Heart right ventricle (tissue), 16 donors: ENCODE data around the gene BEST4. TPM values are rescaled to one million over a fixed set of nuclear protein-coding genes. Genes with fewer than 3 reads are reported as not detected.

Experiments
- ATAC-seq, 8 donors: fragments of 200-7000 bp; cut with Tn5 transposase; one replicate each; pipeline ENCODE4 v1.9.1; 2020; ENCODE audit warnings: mild to moderate bottlenecking in 8 of 8, moderate library complexity in 8 of 8, moderate number of reproducible peaks in 1 of 8
- DNase-seq, 2 donors: peaks; one replicate each; pipeline ENCODE4 v3.0.0-alpha.2; 2020
- H3K27ac ChIP-seq, 10 donors: fragments of 200-600 bp; sonication (generic) in 2 of 10; one replicate each; pipeline versions ENCODE4 v1.5.0 to v1.8.0; 2020 to 2022; ENCODE audit warnings: mild to moderate bottlenecking in 3 of 10
- H3K27me3 ChIP-seq, 7 donors: fragments of 200-600 bp; one replicate each; pipeline ENCODE4 v1.8.0; 2021 to 2022; ENCODE audit warnings: mild to moderate bottlenecking in 2 of 7
- H3K36me3 ChIP-seq, 9 donors: fragments of 200-600 bp; sonication (generic) in 1 of 9; one replicate each; pipeline versions ENCODE4 v1.5.0 to v1.8.0; 2020 to 2022; ENCODE audit warnings: mild to moderate bottlenecking in 2 of 9
- H3K4me1 ChIP-seq, 9 donors: fragments of 200-600 bp; sonication (generic) in 1 of 9; one replicate each; pipeline versions ENCODE4 v1.5.0 to v1.8.0; 2020 to 2022; ENCODE audit warnings: mild to moderate bottlenecking in 4 of 9
- H3K4me3 ChIP-seq, 10 donors: fragments of 200-600 bp; sonication (generic) in 2 of 10; one replicate each; pipeline versions ENCODE4 v1.5.0 to v1.8.0; 2020 to 2022; ENCODE audit warnings: mild to moderate bottlenecking in 7 of 10, moderate library complexity in 2 of 10
- H3K9me3 ChIP-seq, 11 donors: fragments of 200-600 bp in 10 of 11; sonication (generic) in 2 of 11; one replicate each; pipeline versions ENCODE4 v1.5.0 to v1.8.0; 2013 to 2022; ENCODE audit warnings: mild to moderate bottlenecking in 2 of 11, control low read depth in 1 of 11, moderate library complexity in 1 of 11
- WGBS, 2 donors: extraction: QIAGEN DNeasy Blood & Tissue Kit; methylation state at CpG; one replicate each; pipeline ENCODE4 v1.1.7; 2013; ENCODE audit warnings: inconsistent platforms in 1 of 2; 5-methylcytosine and 5-hydroxymethylcytosine counted together
- intact Hi-C, 10 donors: fragments of 100-400 bp; cut with DNase I; formaldehyde crosslinking; loops; one replicate each; pipeline versions ENCODE4 v1.11.1 to v1.14.2; 2022
- polyA plus RNA-seq, 2 donors: library from polyadenylated mRNA; stranded (reverse); fragments of 200-250 nt; gene quantifications; one replicate each; pipeline ENCODE4 v1.2.3, GENCODE V29; 2013
- total RNA-seq, 10 donors: library from RNA; stranded (reverse); fragmentation: NEBNext Ultra II Directional in 3 of 10; extraction: Animal tissue kit (Norgen Biotek cat#: 25700) in 3 of 10; gene quantifications; one replicate each; pipeline versions ENCODE4 v1.2.1 to v1.2.4, GENCODE V29; 2021 to 2023
- TF ChIP-seq, protein P1 (sequence below), 9 donors: fragments of 200-600 bp; sonication (generic) in 2 of 9; IDR thresholded peaks; one replicate each; pipeline versions ENCODE4 v1.5.0 to v1.8.0; 2021 to 2022; ENCODE audit warnings: antibody characterized with exemption in 9 of 9, mild to moderate bottlenecking in 5 of 9, moderate library complexity in 1 of 9
- donor health status: Arrhythmogenic right ventricular cardiomyopathy.
- donor health status: ischemic (EF 13 %, LVEDD 7.1; RV severe dilation, severe dysfunction).
- donor health status: healthy with polysubstance abuse.
- donor health status: DM: no; HTN: yes; CAD: no.
- donor health status: DM: no; HTN: no; CAD: no.
- donor health status: ischemic (EF 25% LVEDD 6.9; RV normal size, moderate dysfunction).
- donor health status: ischemic (EF 25% LVEDD 5.7; RV mildly dilated, moderate dysfunction).
- donor health status: healthy.
- donor health status: DM: yes; HTN: yes; CAD: no.
- donor health status: Ischemic cardiomyopathy.
- donor health status: ischemic (EF 35%, LVEDD 5.7; RV mildly dilated, moderate dysfunction).
- donor health status: nonischemic (EF 11% LVEDD 7.7; RV severe dilation, severe dysfunction).
- donor health status: DM: yes; HTN: yes; CAD: no.
- donor health status: PGD.
- donor health status: ischemic (EF 29% LVEDD 5.4; RV normal size, mild dysfunction).
- donor health status: nonischemic (EF 23%, LVEDD 6.1; RV moderate dilation, normal function).

BEST4 gene
- total and polyA plus RNA-seq, 12 donors: 0.07 to 0.44 (median 0.16) TPM; not detected in 5

DNA sequence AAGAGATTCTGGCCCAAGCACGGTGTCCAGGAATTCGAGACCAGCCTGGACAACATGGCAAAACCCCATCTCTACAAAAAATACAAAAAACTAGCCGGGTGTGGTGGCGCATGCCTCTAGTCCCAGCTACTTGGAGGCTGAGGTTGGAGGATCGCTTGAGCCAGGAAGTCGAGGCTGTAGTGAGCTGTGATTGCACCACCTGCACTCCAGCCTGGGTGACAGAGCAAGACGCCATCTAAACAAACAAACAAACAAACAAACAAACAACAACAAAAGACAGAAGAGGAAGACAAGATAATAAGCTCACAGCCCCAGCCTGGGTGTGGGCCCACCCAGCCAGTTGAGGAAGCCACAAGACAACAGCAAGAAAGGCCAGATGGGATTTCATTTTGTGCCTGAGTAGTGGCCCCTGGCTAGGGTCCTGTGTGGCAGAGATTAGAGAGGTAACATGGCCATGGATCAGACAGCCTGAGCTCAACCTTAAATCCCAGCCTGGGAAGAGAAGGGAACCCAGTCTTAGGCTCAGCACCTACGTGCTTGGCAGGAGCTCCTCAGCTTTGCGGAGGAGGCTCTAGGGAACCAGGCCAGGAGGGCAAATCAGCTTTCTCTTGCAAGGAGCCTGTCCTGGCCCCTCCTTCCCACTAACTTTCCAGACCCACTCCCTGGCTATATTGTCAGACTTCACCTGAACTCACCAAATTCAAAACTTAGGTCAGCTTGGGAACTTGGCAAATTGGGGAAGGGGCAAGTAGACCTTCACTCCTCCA lies 4.9 kb upstream of the BEST4 start:
- TF ChIP-seq, protein P1, sequence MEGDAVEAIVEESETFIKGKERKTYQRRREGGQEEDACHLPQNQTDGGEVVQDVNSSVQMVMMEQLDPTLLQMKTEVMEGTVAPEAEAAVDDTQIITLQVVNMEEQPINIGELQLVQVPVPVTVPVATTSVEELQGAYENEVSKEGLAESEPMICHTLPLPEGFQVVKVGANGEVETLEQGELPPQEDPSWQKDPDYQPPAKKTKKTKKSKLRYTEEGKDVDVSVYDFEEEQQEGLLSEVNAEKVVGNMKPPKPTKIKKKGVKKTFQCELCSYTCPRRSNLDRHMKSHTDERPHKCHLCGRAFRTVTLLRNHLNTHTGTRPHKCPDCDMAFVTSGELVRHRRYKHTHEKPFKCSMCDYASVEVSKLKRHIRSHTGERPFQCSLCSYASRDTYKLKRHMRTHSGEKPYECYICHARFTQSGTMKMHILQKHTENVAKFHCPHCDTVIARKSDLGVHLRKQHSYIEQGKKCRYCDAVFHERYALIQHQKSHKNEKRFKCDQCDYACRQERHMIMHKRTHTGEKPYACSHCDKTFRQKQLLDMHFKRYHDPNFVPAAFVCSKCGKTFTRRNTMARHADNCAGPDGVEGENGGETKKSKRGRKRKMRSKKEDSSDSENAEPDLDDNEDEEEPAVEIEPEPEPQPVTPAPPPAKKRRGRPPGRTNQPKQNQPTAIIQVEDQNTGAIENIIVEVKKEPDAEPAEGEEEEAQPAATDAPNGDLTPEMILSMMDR (IDR thresholded peaks at IDR 0.05): no peak
- H3K36me3 ChIP-seq: no peaks in the 10 kb centered on the region
- ATAC-seq (peak in 1 of 8 donors; percentile 15), DNase-seq (no peak)
- H3K27ac ChIP-seq: no peak overlapping the region
- no peaks in the 10 kb centered on the region for H3K27me3 ChIP-seq
- no peaks in the 10 kb centered on the region for H3K9me3 ChIP-seq
- WGBS, 2 donors: 93 to 94% methylated on average over 9 of the region's 9 CpGs
- no peaks in the 10 kb centered on the region for H3K4me1 ChIP-seq
- H3K4me3 ChIP-seq: no peak overlapping the region
- intact Hi-C loops: loop anchor here in 7 of 10 donors (5.0 to 10.0 kb wide), 7 partner anchors 39 to 512 kb away; partner anchors contain the start of genes HECTD3 (in 3 of the 7) and UROD (in 3 of the 7)

DNA sequence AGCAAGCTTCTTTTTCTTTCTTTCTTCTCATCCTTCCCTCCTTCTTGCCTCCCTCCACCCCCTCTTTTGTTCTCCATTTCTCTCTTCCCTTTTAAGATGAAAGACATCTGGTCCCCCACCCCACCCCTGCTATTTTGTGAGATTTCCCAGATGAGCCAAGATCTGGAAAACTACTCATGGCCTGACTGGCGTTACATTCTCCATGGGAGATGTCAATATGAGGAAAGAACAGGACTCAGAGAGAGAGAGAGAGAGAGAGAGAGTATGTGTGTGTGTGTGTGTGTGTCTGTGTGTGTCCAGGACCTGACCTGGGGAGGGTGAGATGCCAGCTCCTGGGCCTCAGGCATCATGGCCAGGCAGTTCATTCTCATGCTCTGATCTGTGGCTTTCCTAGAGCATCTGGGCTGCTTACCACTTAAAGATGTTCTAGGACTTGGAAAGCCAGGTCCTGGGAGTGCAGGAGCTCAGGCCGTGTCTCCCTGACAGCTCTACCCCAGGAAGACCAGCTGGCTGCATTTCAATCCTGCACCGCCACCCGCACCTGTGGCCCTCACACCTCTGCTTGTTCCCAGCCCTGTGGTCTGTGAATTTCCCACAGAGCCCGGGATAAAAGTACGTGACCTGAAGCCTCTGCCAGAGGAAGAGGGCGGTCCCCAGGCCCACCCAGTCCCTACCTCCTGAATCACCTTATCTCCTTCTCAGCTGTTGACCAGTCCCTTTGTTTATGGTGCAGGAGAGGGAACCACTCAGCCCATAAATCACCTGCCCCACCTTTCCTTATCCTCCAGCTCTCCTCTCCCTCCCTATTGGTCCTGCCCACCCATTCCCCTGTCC lies 3.2 kb upstream of the BEST4 start:
- Histone ChIP-seq H3K9me3 (no peaks in the 10 kb centered on the region), H3K27ac (no peak overlapping the region), H3K36me3 (no peaks in the 10 kb centered on the region), H3K27me3 (no peaks in the 10 kb centered on the region), H3K4me3 (no peak overlapping the region), H3K4me1 (peaks cover 0 to 6% (median 4%) of the 10 kb centered on the region in 9 donors)
- TF ChIP-seq, protein P1 (IDR thresholded peaks at IDR 0.05): no peak
- DNase-seq (no peak), ATAC-seq (no peak)
- intact Hi-C loops: loop anchor here in 7 of 10 donors (5.0 to 10.0 kb wide), 7 partner anchors 41 to 514 kb away; partner anchors contain the start of genes HECTD3 (in 3 of the 7) and UROD (in 3 of the 7)
- WGBS, 2 donors: 63 to 71% methylated on average over 7 of the region's 7 CpGs

DNA sequence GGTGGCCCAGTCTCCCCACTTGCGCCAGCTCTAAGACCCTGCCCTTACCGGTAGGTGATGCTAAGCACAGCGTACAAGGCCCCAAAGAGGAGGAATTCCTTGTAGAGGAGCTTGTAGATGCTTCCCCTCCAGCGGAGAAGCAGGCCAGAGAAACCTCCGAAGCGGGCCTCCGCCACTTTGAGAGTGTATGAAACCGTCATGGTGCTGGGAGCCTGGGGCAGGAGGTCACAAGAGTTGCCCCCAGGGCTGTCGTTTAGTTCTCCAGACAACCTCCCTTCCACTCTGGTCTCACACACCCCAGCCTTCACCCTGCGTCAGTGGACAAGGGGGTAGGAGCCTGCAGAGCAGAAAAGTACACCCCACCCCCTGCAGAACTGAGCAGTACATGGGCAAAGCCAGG lies 464 bp downstream of the BEST4 start:
- Histone ChIP-seq H3K27me3 (peaks cover 0 to 7% (median 0%) of the 10 kb centered on the region in 7 donors), H3K36me3 (no peaks in the 10 kb centered on the region), H3K9me3 (no peaks in the 10 kb centered on the region), H3K4me3 (no peak overlapping the region), H3K27ac (peak overlapping the region in 1 of 10 donors; percentile 9), H3K4me1 (peaks cover 0 to 34% (median 29%) of the 10 kb centered on the region in 9 donors)
- TF ChIP-seq, protein P1 (IDR thresholded peaks at IDR 0.05): no peak
- DNase-seq (no peak), ATAC-seq (no peak)
- WGBS, 2 donors: 95 to 99% methylated on average over 10 of the region's 10 CpGs
- intact Hi-C loops: loop anchor here in 7 of 10 donors (5.0 to 10.0 kb wide), 6 partner anchors 35 to 517 kb away; no protein-coding TSS in a partner anchor

DNA sequence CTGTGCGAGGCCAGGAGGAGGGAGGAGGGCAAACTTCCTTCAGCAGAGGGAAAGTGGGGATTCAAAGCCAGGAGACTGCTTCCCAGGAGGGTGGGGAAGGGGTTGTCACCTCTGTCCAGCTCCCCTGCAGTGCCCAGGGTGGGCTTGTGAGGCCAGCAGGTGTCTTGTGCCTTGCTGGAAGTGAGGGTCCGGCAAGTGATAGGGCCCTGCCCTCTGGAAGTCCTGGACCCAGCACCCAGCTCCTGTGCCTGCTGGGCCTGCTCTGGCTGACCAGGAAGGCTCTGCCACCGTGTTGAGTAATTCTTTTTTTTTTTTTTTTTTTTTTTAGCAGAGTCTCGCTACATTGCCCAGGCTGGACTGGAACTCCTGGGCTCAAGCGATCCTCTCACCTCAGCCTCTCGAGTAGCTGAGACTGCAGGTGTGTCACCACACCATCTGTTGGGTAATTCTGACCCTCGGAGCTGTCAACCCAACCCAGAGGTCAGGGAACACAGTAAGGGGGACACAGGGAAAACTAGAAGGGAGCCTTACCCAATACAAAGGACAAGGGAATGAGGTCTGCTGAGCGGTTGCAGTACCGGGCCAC lies 1.0 kb downstream of the BEST4 start:
- DNase-seq (no peak), ATAC-seq (peak in 3 of 8 donors; percentile 2 to 27 (median 4))
- TF ChIP-seq, protein P1 (IDR thresholded peaks at IDR 0.05): no peak
- Histone ChIP-seq H3K36me3 (peaks cover 0 to 3% (median 0%) of the 10 kb centered on the region in 9 donors), H3K4me3 (peak overlapping the region in 4 of 10 donors; percentile 54 to 62 (median 56)), H3K9me3 (no peaks in the 10 kb centered on the region), H3K4me1 (peaks cover 0 to 34% (median 29%) of the 10 kb centered on the region in 9 donors), H3K27ac (peak overlapping the region in 9 of 10 donors; percentile 10 to 82 (median 58)), H3K27me3 (peaks cover 0 to 7% (median 0%) of the 10 kb centered on the region in 7 donors)
- intact Hi-C loops: loop anchor here in 7 of 10 donors (5.0 to 10.0 kb wide), 6 partner anchors 35 to 518 kb away; no protein-coding TSS in a partner anchor
- 82 to 87% methylated on average over 9 of the region's 9 CpGs for WGBS, 2 donors
